ENCODE data around the gene CNBD2.
"Not testable (repeated sequence)": the region's sequence is repeated elsewhere in the genome, so short reads cannot be mapped to it uniquely, and the experiment has no call there.

CNBD2 gene

GRCh38 chr20:36061754-36062153 is 93.4 kb downstream of the CNBD2 start:
- DNase-seq, result peak in 8 of 51 donors; percentile 1 to 12 (median 2)

GRCh38 chr20:36062799-36063198 is 94.4 kb downstream of the CNBD2 start:
- no peak for DNase-seq

- DNase-seq, result peak in 3 of 51 donors; percentile 30 to 69 (median 36)
Measured at GRCh38 chr20:36063916-36064657, 95.7 kb downstream of the CNBD2 start.

- peak; percentile 38 to 98 (median 91) for DNase-seq
Measured at GRCh38 chr20:36064658-36065426, 96.5 kb downstream of the CNBD2 start.

- peak in 4 of 51 donors; percentile 7 to 30 (median 20) for DNase-seq
Measured at GRCh38 chr20:36065427-36065998, 97.1 kb downstream of the CNBD2 start.

GRCh38 chr20:36066777-36067176 is 98.4 kb downstream of the CNBD2 start:
- DNase-seq, result no peak

GRCh38 chr20:36068526-36068925 is 100.1 kb downstream of the CNBD2 start:
- not testable (repeated sequence) for DNase-seq

- peak in 32 of 51 donors; percentile 5 to 88 (median 49) for DNase-seq
Measured at GRCh38 chr20:36070451-36070850, 102.1 kb downstream of the CNBD2 start.

- no peak for DNase-seq
Measured at GRCh38 chr20:36071848-36072247, 103.5 kb downstream of the CNBD2 start.

- DNase-seq, result no peak
Measured at GRCh38 chr20:36074983-36075382, 106.6 kb downstream of the CNBD2 start.

- not testable (repeated sequence) for DNase-seq
Measured at GRCh38 chr20:36077762-36078161, 109.4 kb downstream of the CNBD2 start.

- no peak for DNase-seq
Measured at GRCh38 chr20:36079486-36079885, 111.1 kb downstream of the CNBD2 start.

- not testable (repeated sequence) for DNase-seq
Measured at GRCh38 chr20:36079984-36080383, 111.6 kb downstream of the CNBD2 start.

Data from hypothalamus (tissue), 51 donors.